Testis (tissue), 3 donors: Measurements from ENCODE around the gene PPARG. TPM values are rescaled to one million over a fixed set of nuclear protein-coding genes. Genes with fewer than 3 reads are reported as not detected.

ENCODE experiments used
- DNase-seq: peaks from one replicate; pipeline ENCODE4 v3.0.0-alpha.2; 2019
- H3K27ac ChIP-seq, 2 donors: fragments of 200-600 bp; sonication (generic); one replicate each; pipeline ENCODE4 v1.5.1; 2019
- H3K27me3 ChIP-seq: fragments of 200-600 bp; sonication (generic); one replicate; pipeline ENCODE4 v1.5.1; 2019
- H3K36me3 ChIP-seq: fragments of 200-600 bp; sonication (generic); one replicate; pipeline ENCODE4 v1.5.1; 2017; ENCODE audit warnings: low read depth; ENCODE audit errors: missing control alignments
- H3K4me1 ChIP-seq: fragments of 200-600 bp; sonication (generic); one replicate; pipeline ENCODE4 v1.5.1; 2019
- H3K4me3 ChIP-seq, 2 donors: fragments of 200-600 bp; sonication (generic); one replicate each; pipeline ENCODE4 v1.5.1; 2017 to 2019
- H3K9me3 ChIP-seq: fragments of 200-600 bp; sonication (generic); one replicate; pipeline ENCODE4 v1.5.1; 2017
- POLR2A ChIP-seq: fragments of 450-650 bp; IDR thresholded peaks from one replicate; pipeline ENCODE4 v1.6.1; 2017; ENCODE audit warnings: antibody characterized with exemption, mild to moderate bottlenecking, moderate library complexity
- WGBS, 2 donors: methylation state at CpG; one replicate each; pipeline ENCODE4 v1.1.5; 2018; 5-methylcytosine and 5-hydroxymethylcytosine counted together
- intact Hi-C: fragments of 100-400 bp; cut with DNase I; formaldehyde crosslinking; loops from one replicate; pipeline ENCODE4 v1.15.1; 2023; ENCODE audit warnings: low total_unique reads
- polyA plus RNA-seq: library from polyadenylated mRNA; stranded (reverse); fragments of 350-450 nt; fragmentation: Illumina TruSeq; extraction: RNeasy Lipid Tissue Mini Kit (QIAGEN cat#74804); gene quantifications from one replicate; pipeline ENCODE4 v1.2.3, GENCODE V29; 2014; ENCODE audit warnings: low read depth, low replicate concordance; ENCODE audit not compliant: insufficient read depth
- total RNA-seq, 2 donors: library from RNA; depleted of rRNA; stranded (reverse); fragments of >200 nt; gene quantifications; one replicate each; pipeline ENCODE4 v1.2.3, GENCODE V29; 2016
- TF ChIP-seq, protein P1 (sequence below), 3 experiments: fragments of 450-650 bp in 2 of 3; fragments of 200-600 bp in 1 of 3; sonication (generic) in 1 of 3; IDR thresholded peaks; one replicate each; pipeline ENCODE4 v1.5.1; 2016 to 2019; ENCODE audit warnings: antibody characterized with exemption in 3 of 3, mild to moderate bottlenecking in 2 of 3, moderate library complexity in 1 of 3

Gene PPARG
- total and polyA plus RNA-seq, 3 donors from 2014 or later = 12.1 to 18.7 (median 17.6) TPM

DNA sequence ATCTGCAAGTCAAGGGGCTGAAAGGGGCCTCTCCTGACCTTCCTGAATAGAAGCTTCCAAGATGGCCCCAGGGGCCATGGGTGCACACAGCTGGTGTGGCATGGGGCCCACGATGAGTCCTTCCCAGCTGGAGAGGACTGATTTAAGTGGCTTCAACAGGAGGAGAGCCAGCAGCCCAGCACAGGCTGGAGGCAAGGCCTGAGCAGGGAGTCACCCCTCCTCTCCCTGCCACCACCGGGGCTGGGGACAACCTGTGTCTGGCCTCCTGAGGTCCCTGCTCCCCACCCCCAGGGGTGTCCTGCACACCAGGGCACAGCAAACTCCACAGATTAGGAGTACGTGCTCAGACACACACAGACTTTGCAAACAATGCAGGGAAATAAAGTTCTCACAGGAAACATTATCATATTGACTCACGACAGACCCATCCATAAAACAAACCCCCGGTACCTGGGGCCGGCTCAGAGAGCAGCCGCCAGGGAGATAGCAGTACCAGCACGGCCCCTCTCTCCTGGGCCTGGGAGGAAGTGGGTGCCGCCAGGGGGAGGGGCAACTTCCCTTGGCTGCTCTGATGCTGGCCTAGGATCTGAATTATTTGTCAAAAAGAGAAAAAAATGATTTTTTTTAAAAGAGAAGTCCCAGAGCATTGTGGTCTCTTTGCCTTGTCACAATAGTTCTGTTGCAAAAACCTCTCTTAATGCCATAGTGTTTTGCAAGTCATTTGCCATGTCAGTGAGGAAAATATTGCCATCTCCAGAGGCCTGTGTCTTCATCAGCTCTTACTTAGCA is 173.5 kb downstream of the PPARG start:
- WGBS, 2 donors = 43 to 51% methylated on average over 8 to 9 of the region's 9 CpGs
- intact Hi-C loops = no loop called here

DNA sequence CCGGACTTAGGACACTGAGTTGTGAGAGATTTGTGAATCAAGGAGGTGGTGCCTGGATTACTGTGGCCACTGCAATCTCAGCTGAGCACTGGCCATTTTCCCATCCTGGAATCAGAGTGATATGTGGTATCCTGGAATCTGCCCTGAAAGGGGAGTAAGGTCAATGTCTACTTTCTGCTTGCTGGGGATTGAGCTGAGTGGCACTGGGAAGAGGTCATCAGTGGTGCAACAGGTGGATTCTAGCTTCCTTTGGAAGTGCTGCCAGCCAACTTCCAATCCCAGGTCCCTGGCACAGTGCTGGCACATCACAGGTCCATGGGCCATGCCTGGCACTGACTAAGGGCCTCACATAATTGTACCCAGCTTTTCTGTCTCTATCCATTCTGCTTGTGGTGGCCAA is 174.8 kb downstream of the PPARG start:
- intact Hi-C loops = no loop called here
- Histone ChIP-seq H3K4me1 (no peaks in the 10 kb centered on the region), H3K27me3 (no peaks in the 10 kb centered on the region), H3K9me3 (no peaks in the 10 kb centered on the region), H3K27ac (no peak overlapping the region), H3K4me3 (no peak overlapping the region), H3K36me3 (no peaks in the 10 kb centered on the region)
- WGBS, 2 donors = 75% methylated on average over 1 of the region's 1 CpG; no CpG with 5 or more reads in 1 of the 2 donors
- TF ChIP-seq POLR2A = no peak
- TF ChIP-seq, protein P1, sequence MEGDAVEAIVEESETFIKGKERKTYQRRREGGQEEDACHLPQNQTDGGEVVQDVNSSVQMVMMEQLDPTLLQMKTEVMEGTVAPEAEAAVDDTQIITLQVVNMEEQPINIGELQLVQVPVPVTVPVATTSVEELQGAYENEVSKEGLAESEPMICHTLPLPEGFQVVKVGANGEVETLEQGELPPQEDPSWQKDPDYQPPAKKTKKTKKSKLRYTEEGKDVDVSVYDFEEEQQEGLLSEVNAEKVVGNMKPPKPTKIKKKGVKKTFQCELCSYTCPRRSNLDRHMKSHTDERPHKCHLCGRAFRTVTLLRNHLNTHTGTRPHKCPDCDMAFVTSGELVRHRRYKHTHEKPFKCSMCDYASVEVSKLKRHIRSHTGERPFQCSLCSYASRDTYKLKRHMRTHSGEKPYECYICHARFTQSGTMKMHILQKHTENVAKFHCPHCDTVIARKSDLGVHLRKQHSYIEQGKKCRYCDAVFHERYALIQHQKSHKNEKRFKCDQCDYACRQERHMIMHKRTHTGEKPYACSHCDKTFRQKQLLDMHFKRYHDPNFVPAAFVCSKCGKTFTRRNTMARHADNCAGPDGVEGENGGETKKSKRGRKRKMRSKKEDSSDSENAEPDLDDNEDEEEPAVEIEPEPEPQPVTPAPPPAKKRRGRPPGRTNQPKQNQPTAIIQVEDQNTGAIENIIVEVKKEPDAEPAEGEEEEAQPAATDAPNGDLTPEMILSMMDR (IDR thresholded peaks at IDR 0.05) = no peak
- no peak for DNase-seq

More for the DNA sequence above, 173.5 kb downstream of the PPARG start:
- Histone ChIP-seq H3K27me3 (no peaks in the 10 kb centered on the region), H3K36me3 (no peaks in the 10 kb centered on the region), H3K4me1 (no peaks in the 10 kb centered on the region), H3K9me3 (no peaks in the 10 kb centered on the region), H3K27ac (no peak overlapping the region), H3K4me3 (no peak overlapping the region)
- TF ChIP-seq, protein P1 (IDR thresholded peaks at IDR 0.05) = no peak
- TF ChIP-seq POLR2A = no peak
- DNase-seq = no peak

DNA sequence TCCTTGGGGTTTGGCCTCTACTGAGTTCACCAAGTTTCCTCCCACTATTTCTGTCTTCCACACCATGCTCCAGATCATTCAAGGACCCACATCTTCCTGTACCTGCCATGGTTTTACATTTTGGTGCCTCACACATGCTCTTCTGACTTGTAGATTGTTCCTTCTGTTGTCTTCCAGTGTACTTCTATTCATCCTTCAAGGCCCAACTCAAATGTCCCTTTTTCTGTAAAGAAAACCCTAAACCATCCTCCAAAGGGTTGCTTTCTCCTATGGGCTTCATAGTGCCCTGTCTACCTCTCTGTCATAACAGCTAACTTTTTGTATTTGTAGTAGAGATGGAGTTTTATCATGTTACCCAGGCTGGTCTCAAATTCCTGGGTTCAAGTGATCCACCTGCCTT is 175.3 kb downstream of the PPARG start:
- intact Hi-C loops = no loop called here
- TF ChIP-seq, protein P1 (IDR thresholded peaks at IDR 0.05) = no peak
- H3K36me3 ChIP-seq = no peaks in the 10 kb centered on the region
- H3K4me3 ChIP-seq = no peak overlapping the region
- no peaks in the 10 kb centered on the region for H3K9me3 ChIP-seq
- no peaks in the 10 kb centered on the region for H3K4me1 ChIP-seq
- H3K27me3 ChIP-seq = no peaks in the 10 kb centered on the region
- no peak overlapping the region for H3K27ac ChIP-seq
- no peak for DNase-seq

DNA sequence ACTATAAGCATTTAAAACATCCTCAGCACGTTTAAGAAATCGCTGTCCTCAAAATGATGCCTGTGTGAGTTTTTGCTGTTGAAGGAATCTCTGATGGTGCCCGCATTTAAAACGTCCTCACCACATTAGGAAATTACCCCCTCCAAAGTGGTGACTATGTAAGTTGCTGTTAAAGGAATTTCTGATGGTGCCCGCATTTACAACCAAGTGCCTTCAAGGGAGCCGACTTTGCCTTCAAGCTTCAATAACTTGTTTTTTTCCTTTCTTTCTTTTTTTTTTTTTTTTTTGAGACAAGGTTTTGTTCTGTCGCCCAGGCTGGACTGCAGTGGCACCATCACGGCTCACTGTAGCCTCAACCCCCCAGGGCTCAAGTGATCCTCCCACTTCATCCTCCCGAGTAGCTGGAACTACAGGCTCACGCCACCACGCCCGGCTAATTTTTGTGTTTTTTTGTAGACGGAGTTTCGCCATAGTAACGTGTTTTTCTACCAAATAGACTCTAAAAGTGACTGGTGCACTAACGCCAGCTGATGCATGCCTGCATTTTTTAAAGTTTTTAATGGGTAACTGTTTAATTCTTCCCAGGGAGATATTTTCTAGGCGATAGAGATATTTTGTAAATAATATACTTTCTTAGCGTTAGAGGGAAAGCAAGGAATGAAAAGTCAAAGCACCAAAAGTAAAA is 176.4 kb downstream of the PPARG start:
- no peaks in the 10 kb centered on the region for H3K36me3 ChIP-seq
- no peak for DNase-seq
- H3K27me3 ChIP-seq = no peaks in the 10 kb centered on the region
- intact Hi-C loops = no loop called here
- TF ChIP-seq POLR2A = no peak
- TF ChIP-seq, protein P1 (IDR thresholded peaks at IDR 0.05) = no peak
- WGBS, 2 donors = 85 to 90% methylated on average over 18 of the region's 18 CpGs
- no peaks in the 10 kb centered on the region for H3K9me3 ChIP-seq
- no peak overlapping the region for H3K27ac ChIP-seq
- H3K4me3 ChIP-seq = no peak overlapping the region
- H3K4me1 ChIP-seq = no peaks in the 10 kb centered on the region
